SK-N-MC (cell line): ENCODE results near the gene SNURF.

Experiments
- EZH2 ChIP-seq: fragments of 200-600 bp; sonication (generic); IDR thresholded peaks from one replicate; pipeline ENCODE4 v1.6.1; 2017; ENCODE audit warnings: antibody characterized with exemption
- FOXP2 ChIP-seq: optimal IDR thresholded peaks from 2 replicates; pipeline ENCODE3; 2011; ENCODE audit warnings: mild to moderate bottlenecking, moderate library complexity; ENCODE audit not compliant: insufficient read depth; ENCODE audit errors: extremely low read length, control extremely low read depth
- POLR2AphosphoS5 ChIP-seq: IDR thresholded peaks from 2 replicates; pipeline ENCODE4 v1.6.1; 2012; ENCODE audit warnings: mild to moderate bottlenecking, low read depth, low read length, borderline replicate concordance

DNA sequence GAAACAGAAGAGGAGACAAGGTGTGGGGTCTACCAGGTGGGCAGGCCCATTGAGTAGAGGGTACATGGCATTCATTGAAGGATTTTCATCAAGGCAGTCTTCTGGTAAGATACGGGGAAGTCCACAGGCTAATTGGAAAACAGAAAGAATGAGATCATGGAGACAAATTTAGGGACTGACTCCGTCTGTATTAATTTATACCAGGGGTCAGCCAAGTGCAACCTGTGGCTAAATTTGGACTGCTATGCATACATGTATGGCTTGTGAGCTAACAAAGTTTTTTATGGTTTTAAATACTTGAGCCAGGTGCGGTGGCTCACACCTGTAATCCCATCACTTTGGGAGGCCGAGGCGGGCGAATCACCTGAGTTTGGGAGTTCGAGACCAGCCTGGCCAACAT is 21.1 kb upstream of the SNURF start:
- no peak for TF ChIP-seq POLR2AphosphoS5
- TF ChIP-seq EZH2: no peak
- TF ChIP-seq FOXP2: no peak
